BE2C (cell line): ENCODE results near the gene BCLAF1. TPM values are rescaled to one million over a fixed set of nuclear protein-coding genes. Genes with fewer than 3 reads are reported as not detected.

Experiments
- DNase-seq: peaks from one replicate; pipeline ENCODE4 v3.0.0-alpha.2; 2020
- H3K27me3 ChIP-seq: fragments of 250-450 bp; sonication (Bioruptor Pico); 2 replicates; pipeline ENCODE4 v1.5.1; 2020; ENCODE audit warnings: mild to moderate bottlenecking
- H3K36me3 ChIP-seq: fragments of 250-450 bp; sonication (Bioruptor Pico); 2 replicates; pipeline ENCODE4 v1.5.1; 2020; ENCODE audit warnings: mild to moderate bottlenecking
- H3K4me1 ChIP-seq: fragments of 250-450 bp; sonication (Bioruptor Pico); 2 replicates; pipeline ENCODE4 v1.5.1; 2020
- H3K4me3 ChIP-seq: 2 replicates; pipeline ENCODE4 v1.5.1; 2011; ENCODE audit warnings: low read depth, low read length
- H3K9me3 ChIP-seq: fragments of 250-450 bp; sonication (Bioruptor Pico); 2 replicates; pipeline ENCODE4 v1.5.1; 2020
- CTCF ChIP-seq: IDR thresholded peaks from 2 replicates; pipeline ENCODE4 v1.5.1; 2012; ENCODE audit warnings: mild to moderate bottlenecking, low read depth, low read length
- polyA plus RNA-seq: library from polyadenylated mRNA; unstranded; fragments of >200 nt; gene quantifications from one replicate; pipeline ENCODE4 v1.2.1, GENCODE V29; 2012; ENCODE audit warnings: low read depth, missing spikeins; ENCODE audit not compliant: insufficient read length, insufficient read depth

The BCLAF1 gene
- polyA plus RNA-seq: 87.7 TPM

- peaks cover under 1% of the 10 kb centered on the region for H3K4me1 ChIP-seq
- peaks cover 25% of the 10 kb centered on the region for H3K36me3 ChIP-seq
- H3K9me3 ChIP-seq: no peaks in the 10 kb centered on the region
- no peaks in the 10 kb centered on the region for H3K27me3 ChIP-seq
- H3K4me3 ChIP-seq: peak within 1 kb of the TSS; percentile 100
- TF ChIP-seq CTCF: no peak
- peak; percentile 99 for DNase-seq
Observed at GRCh38 chr6:136289579-136290409, at the start of gene BCLAF1. Gene BCLAF1 (minus strand): TSS chr6:136289846. CDS start chr6:136279866, 9,980 bp downstream.

GRCh38 chr6:136338486-136338885 is 48.8 kb upstream of the BCLAF1 start:
- TF ChIP-seq CTCF: peak; percentile 20; the same call in 1 of the 2 replicates
- no peak for DNase-seq
- Histone ChIP-seq H3K9me3 (no peaks in the 10 kb centered on the region), H3K4me1 (no peaks in the 10 kb centered on the region), H3K27me3 (no peaks in the 10 kb centered on the region), H3K36me3 (no peaks in the 10 kb centered on the region), H3K4me3 (no peak overlapping the region)

- no peak for TF ChIP-seq CTCF
- Histone ChIP-seq H3K4me1 (no peaks in the 10 kb centered on the region), H3K9me3 (no peaks in the 10 kb centered on the region), H3K27me3 (no peaks in the 10 kb centered on the region), H3K4me3 (no peak overlapping the region), H3K36me3 (no peaks in the 10 kb centered on the region)
- no peak for DNase-seq
Observed at GRCh38 chr6:136337606-136338005, 48.0 kb upstream of the BCLAF1 start.

- H3K4me3 ChIP-seq: no peak overlapping the region
- H3K36me3 ChIP-seq: no peaks in the 10 kb centered on the region
- no peak for DNase-seq
- H3K27me3 ChIP-seq: no peaks in the 10 kb centered on the region
- H3K9me3 ChIP-seq: no peaks in the 10 kb centered on the region
- no peak for TF ChIP-seq CTCF
- H3K4me1 ChIP-seq: no peaks in the 10 kb centered on the region
Observed at GRCh38 chr6:136337121-136337520, 47.5 kb upstream of the BCLAF1 start.

GRCh38 chr6:136335736-136336363 is 46.2 kb upstream of the BCLAF1 start:
- Histone ChIP-seq H3K4me1 (no peaks in the 10 kb centered on the region), H3K4me3 (no peak overlapping the region), H3K36me3 (no peaks in the 10 kb centered on the region), H3K9me3 (no peaks in the 10 kb centered on the region), H3K27me3 (no peaks in the 10 kb centered on the region)
- DNase-seq: no peak
- TF ChIP-seq CTCF: no peak

GRCh38 chr6:136334853-136335252 is 45.2 kb upstream of the BCLAF1 start:
- no peaks in the 10 kb centered on the region for H3K4me1 ChIP-seq
- peak; percentile 29 for DNase-seq
- H3K4me3 ChIP-seq: no peak overlapping the region
- peak; percentile 40 for TF ChIP-seq CTCF
- no peaks in the 10 kb centered on the region for H3K9me3 ChIP-seq
- H3K36me3 ChIP-seq: no peaks in the 10 kb centered on the region
- H3K27me3 ChIP-seq: no peaks in the 10 kb centered on the region
